HG02588 (cell line): ENCODE results near the gene PRPF6.
"Not testable (repeated sequence)": the region's sequence is repeated elsewhere in the genome, so short reads cannot be mapped to it uniquely, and the experiment has no call there.

ENCODE experiments used
- ATAC-seq: cut with Tn5 transposase; IDR thresholded peaks from one replicate; pipeline ENCODE4 v1.9.1; 2021; ENCODE audit warnings: mild to moderate bottlenecking, moderate library complexity; ENCODE audit not compliant: unreplicated experiment

PRPF6 gene

GRCh38 chr20:64009811-64010387 lies 29.0 kb downstream of the PRPF6 start:
- no peak for ATAC-seq

- no peak for ATAC-seq
Measured at GRCh38 chr20:64010711-64011237, 29.8 kb downstream of the PRPF6 start.

- ATAC-seq: no peak
Measured at GRCh38 chr20:64011366-64011779, 30.4 kb downstream of the PRPF6 start.

GRCh38 chr20:64012385-64013154 lies 31.6 kb downstream of the PRPF6 start:
- ATAC-seq: not testable (repeated sequence)

GRCh38 chr20:64015635-64016034 lies 34.7 kb downstream of the PRPF6 start:
- no peak for ATAC-seq

- no peak for ATAC-seq
Measured at GRCh38 chr20:64021124-64021975, 40.4 kb downstream of the PRPF6 start.

GRCh38 chr20:64022671-64023360 lies 41.9 kb downstream of the PRPF6 start:
- no peak for ATAC-seq

GRCh38 chr20:64023361-64024140 lies 42.6 kb downstream of the PRPF6 start:
- no peak for ATAC-seq

GRCh38 chr20:64024141-64024990 lies 43.4 kb downstream of the PRPF6 start:
- ATAC-seq: no peak

- ATAC-seq: no peak
Measured at GRCh38 chr20:64025101-64025825, 44.3 kb downstream of the PRPF6 start.

- ATAC-seq: no peak
Measured at GRCh38 chr20:64025826-64026412, 45.0 kb downstream of the PRPF6 start.

- no peak for ATAC-seq
Measured at GRCh38 chr20:64027981-64028685, 47.2 kb downstream of the PRPF6 start.

- no peak for ATAC-seq
Measured at GRCh38 chr20:64029293-64030117, 48.6 kb downstream of the PRPF6 start.

GRCh38 chr20:64030371-64031134 lies 49.6 kb downstream of the PRPF6 start:
- no peak for ATAC-seq

- ATAC-seq: no peak
Measured at GRCh38 chr20:64031822-64032314, 50.9 kb downstream of the PRPF6 start.
